K562 (cell line): ENCODE measurements around the gene ABCC5. TPM values are rescaled to one million over a fixed set of nuclear protein-coding genes. Genes with fewer than 3 reads are reported as not detected.

Source experiments
- CC2D1A ChIP-seq: fragments of 450-650 bp; IDR thresholded peaks from 2 replicates; pipeline ENCODE4 v1.6.1; 2017; ENCODE audit warnings: mild to moderate bottlenecking
- CREB3 ChIP-seq: fragments of 450-650 bp; conservative IDR thresholded peaks from 2 replicates; pipeline ENCODE4 v1.6.1; 2016; ENCODE audit warnings: missing genetic modification characterization, low read depth, mild to moderate bottlenecking, missing compliant biosample characterization, moderate library complexity
- FOSL1 ChIP-seq: fragments of 200-800 bp; sonication (Bioruptor generic); conservative IDR thresholded peaks from 2 replicates; pipeline ENCODE4 v1.6.1; 2016; ENCODE audit warnings: missing genetic modification characterization, missing compliant biosample characterization
- HDAC1 ChIP-seq, 2 experiments: fragments of 450-650 bp; IDR thresholded peaks; 2 replicates each; pipeline ENCODE4 v1.6.1; 2016 to 2017; ENCODE audit warnings: inconsistent platforms in 1 of 2, mild to moderate bottlenecking in 1 of 2, moderate library complexity in 1 of 2
- KLF16 ChIP-seq: IDR thresholded peaks from 2 replicates; pipeline ENCODE4 v1.6.1; 2016; ENCODE audit warnings: antibody characterized with exemption
- MAFF ChIP-seq: IDR thresholded peaks from 2 replicates; pipeline ENCODE4 v1.6.1; 2012; ENCODE audit warnings: low read length, improper control_type of control experiment
- MXD1 ChIP-seq: fragments of 250-450 bp; sonication (Bioruptor Pico); IDR thresholded peaks from 2 replicates; pipeline ENCODE4 v1.8.0; 2021; ENCODE audit warnings: borderline replicate concordance, mild to moderate bottlenecking, moderate library complexity; ENCODE audit not compliant: poor library complexity, severe bottlenecking
- NR4A1 ChIP-seq, 2 experiments: fragments of 250-450 bp in 1 of 2; fragments of 450-650 bp in 1 of 2; sonication (Bioruptor Pico) in 1 of 2; IDR thresholded peaks; 2 replicates each; pipeline versions ENCODE4 v1.4.0 to v1.6.1; 2016 to 2020; ENCODE audit warnings: mild to moderate bottlenecking in 2 of 2, missing compliant biosample characterization in 1 of 2, missing genetic modification characterization in 1 of 2, moderate library complexity in 1 of 2
- RBM25 ChIP-seq: fragments of 200-400 bp; formaldehyde crosslinking; IDR thresholded peaks from 2 replicates; pipeline ENCODE4 v1.6.1; 2018; ENCODE audit warnings: low read length, low read depth, moderate library complexity; ENCODE audit not compliant: severe bottlenecking
- SMARCE1 ChIP-seq: fragments of 450-650 bp; IDR thresholded peaks from 2 replicates; pipeline ENCODE4 v1.7.1; 2016; ENCODE audit warnings: mild to moderate bottlenecking
- THRB ChIP-seq: fragments of 450-650 bp; formaldehyde crosslinking; conservative IDR thresholded peaks from 2 replicates; pipeline ENCODE4 v1.4.0; 2022; ENCODE audit warnings: mild to moderate bottlenecking, missing genetic modification characterization
- TRIM24 ChIP-seq, 2 experiments: fragments of 450-650 bp; IDR thresholded peaks; 2 replicates each; pipeline ENCODE4 v1.6.1; 2016
- ZNF263 ChIP-seq: sonication (generic); formaldehyde crosslinking; IDR thresholded peaks from 2 replicates; pipeline ENCODE4 v1.8.0; 2022; ENCODE audit warnings: mild to moderate bottlenecking, missing genetic modification reagents, borderline replicate concordance
- ZNF384 ChIP-seq: IDR thresholded peaks from 2 replicates; pipeline ENCODE4 v1.6.1; 2012; ENCODE audit warnings: low read depth, low read length, improper control_type of control experiment
- ZNF511 ChIP-seq: sonication (generic); formaldehyde crosslinking; IDR thresholded peaks from 2 replicates; pipeline ENCODE4 v1.8.0; 2022; ENCODE audit warnings: mild to moderate bottlenecking, missing genetic modification reagents
- ZNF512 ChIP-seq: IDR thresholded peaks from 2 replicates; pipeline ENCODE4 v1.6.1; 2016; ENCODE audit warnings: missing genetic modification characterization, missing compliant biosample characterization
- ZNF609 ChIP-seq: sonication (generic); formaldehyde crosslinking; IDR thresholded peaks from 2 replicates; pipeline ENCODE4 v1.8.1; 2023; ENCODE audit warnings: missing genetic modification reagents, mild to moderate bottlenecking, borderline replicate concordance
- polyA plus RNA-seq, 8 experiments: library from polyadenylated mRNA; depleted of rRNA in 4 of 8; stranded (reverse) in 5 of 8; unstranded in 3 of 8; fragments of >200 nt; fragmentation: Nextera tagmentation in 2 of 8; fragmentation: Illumina TruSeq in 1 of 8; extraction: Ambion mirVana in 2 of 8; extraction: Trizol in 1 of 8; gene quantifications; 2 replicates each; pipeline versions ENCODE4 v1.2.1 to v1.2.3, GENCODE V29; 2011 to 2014; ENCODE audit warnings: inconsistent platforms in 1 of 8, missing spikeins in 1 of 8
- total RNA-seq, 7 experiments: library from RNA; depleted of rRNA in 6 of 7; stranded (reverse); fragments of >200 nt in 6 of 7; fragmentation: Illumina TruSeq in 2 of 7; extraction: Trizol in 2 of 7; gene quantifications; 2 replicates each; pipeline versions ENCODE4 v1.2.1 to v1.2.3, GENCODE V29; 2011 to 2021; ENCODE audit warnings: low replicate concordance in 1 of 7

Gene ABCC5
- total and polyA plus RNA-seq, 9 of the 15 experiments (the other 6 are each of a cell fraction or from before 2014, with no cell fraction given), result 22.0 to 53.0 (median 41.9) TPM

- TF ChIP-seq THRB (CRISPR knock-in tag) (no peak), NR4A1 (CRISPR knock-in tag; IDR thresholded peaks at IDR 0.05) (no peak), NR4A1 (tag; IDR thresholded peaks at IDR 0.05) (0 out of 2 replicates have a peak, but pooled peaks have one; percentile 40), TRIM24 (IDR thresholded peaks at IDR 0.05) (peak; percentile 50 to 52; a peak in 3 of 4 replicates), MAFF (peak; percentile 98), MXD1 (CRISPR knock-in tag) (no peak), HDAC1 (IDR thresholded peaks at IDR 0.05) (peak; percentile 41 to 58; a peak in 2 of 4 replicates), ZNF263 (CRISPR knock-in tag) (no peak), CC2D1A (no peak), ZNF609 (CRISPR knock-in tag) (no peak), FOSL1 (tag) (peak; percentile 46; the same call in 1 of the 2 replicates), RBM25 (no peak), ZNF511 (CRISPR knock-in tag) (no peak), SMARCE1 (peak; percentile 90), ZNF512 (tag) (no peak), ZNF384 (peak; percentile 97), KLF16 (no peak), CREB3 (tag) (no peak)
Measured at GRCh38 chr3:184005941-184006507, 11.7 kb downstream of the ABCC5 start (continued).
